ENCODE data around the gene UFSP1. TPM values are rescaled to one million over a fixed set of nuclear protein-coding genes. Genes with fewer than 3 reads are reported as not detected.

The UFSP1 gene
- total RNA-seq, 4 donors from 2014 or later = 4.7 to 8.0 (median 7.3) TPM

GRCh38 chr7:100900978-100901377 is 11.5 kb upstream of the UFSP1 start:
- TF ChIP-seq CTCF (IDR thresholded peaks at IDR 0.05) = no peak
- DNase-seq (ENCODE audit: low spot score) = no peak
- no peak for ATAC-seq (ENCODE audit: low FRiP score)

GRCh38 chr7:100899432-100899831 is 9.9 kb upstream of the UFSP1 start:
- ATAC-seq (ENCODE audit: low FRiP score) (no peak), DNase-seq (ENCODE audit: low spot score) (no peak)

GRCh38 chr7:100897772-100898454 is 8.4 kb upstream of the UFSP1 start:
- TF ChIP-seq CTCF (IDR thresholded peaks at IDR 0.05) = no peak
- ATAC-seq (ENCODE audit: low FRiP score) = no peak
- DNase-seq (ENCODE audit: low spot score) = no peak

More at GRCh38 chr7:100899432-100899831, 9.9 kb upstream of the UFSP1 start:
- TF ChIP-seq CTCF (IDR thresholded peaks at IDR 0.05) = no peak

GRCh38 chr7:100896732-100897608 is 7.5 kb upstream of the UFSP1 start:
- peak in 2 of 3 donors; percentile 14 to 30 for TF ChIP-seq CTCF (IDR thresholded peaks at IDR 0.05)
- ATAC-seq (ENCODE audit: low FRiP score) = peak; percentile 19
- no peak for DNase-seq (ENCODE audit: low spot score)

GRCh38 chr7:100895956-100896731 is 6.6 kb upstream of the UFSP1 start:
- no peak for TF ChIP-seq CTCF (IDR thresholded peaks at IDR 0.05)
- ATAC-seq (ENCODE audit: low FRiP score) (peak; percentile 2), DNase-seq (ENCODE audit: low spot score) (no peak)

GRCh38 chr7:100895701-100895955 is 6.1 kb upstream of the UFSP1 start, which contains the start of gene ACHE:
Gene ACHE (minus strand): TSS chr7:100895888. CDS start chr7:100894232, 1,656 bp downstream.
- DNase-seq (ENCODE audit: low spot score) (no peak), ATAC-seq (ENCODE audit: low FRiP score) (no peak)
- no peak for TF ChIP-seq CTCF (IDR thresholded peaks at IDR 0.05)

All from omental fat pad (tissue), 4 donors.